Mammary epithelial cell (primary cell): ENCODE measurements around the gene LRRC59.

Experiments used
- EZH2 ChIP-seq: IDR thresholded peaks from 2 replicates; pipeline ENCODE4 v1.6.1; 2012; ENCODE audit warnings: low read length, inconsistent platforms, borderline replicate concordance
- TF ChIP-seq, protein P1 (sequence below), 2 donors: IDR thresholded peaks in 1 of 2; conservative IDR thresholded peaks in 1 of 2; 2 replicates each; pipeline ENCODE4 v1.5.1; 2011 to 2012; ENCODE audit warnings: inconsistent platforms in 2 of 2, low read length in 2 of 2, mild to moderate bottlenecking in 2 of 2, control low read depth in 1 of 2, low read depth in 1 of 2; ENCODE audit not compliant: insufficient read depth in 1 of 2; ENCODE audit errors: extremely low read depth in 1 of 2

DNA sequence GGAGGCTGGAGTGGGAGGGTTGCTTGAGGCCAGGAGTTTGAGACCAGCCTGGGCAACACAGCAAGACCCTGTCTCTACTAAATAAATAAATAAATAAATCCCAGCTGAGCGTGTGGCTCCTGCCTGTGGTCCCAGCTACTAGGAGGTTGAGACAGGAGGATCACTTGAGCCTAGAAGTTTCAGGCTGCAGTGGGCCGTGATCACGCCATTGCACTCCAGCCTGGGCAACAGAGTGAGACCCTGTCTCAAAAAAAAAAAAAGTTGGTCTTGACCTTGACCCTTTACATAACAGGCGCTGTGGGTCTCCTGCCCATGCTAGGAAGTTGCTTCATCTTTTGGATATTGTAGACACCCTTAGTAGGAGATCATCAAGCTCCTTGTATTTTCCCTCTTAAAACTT is 40.1 kb upstream of the LRRC59 start:
- TF ChIP-seq, protein P1, sequence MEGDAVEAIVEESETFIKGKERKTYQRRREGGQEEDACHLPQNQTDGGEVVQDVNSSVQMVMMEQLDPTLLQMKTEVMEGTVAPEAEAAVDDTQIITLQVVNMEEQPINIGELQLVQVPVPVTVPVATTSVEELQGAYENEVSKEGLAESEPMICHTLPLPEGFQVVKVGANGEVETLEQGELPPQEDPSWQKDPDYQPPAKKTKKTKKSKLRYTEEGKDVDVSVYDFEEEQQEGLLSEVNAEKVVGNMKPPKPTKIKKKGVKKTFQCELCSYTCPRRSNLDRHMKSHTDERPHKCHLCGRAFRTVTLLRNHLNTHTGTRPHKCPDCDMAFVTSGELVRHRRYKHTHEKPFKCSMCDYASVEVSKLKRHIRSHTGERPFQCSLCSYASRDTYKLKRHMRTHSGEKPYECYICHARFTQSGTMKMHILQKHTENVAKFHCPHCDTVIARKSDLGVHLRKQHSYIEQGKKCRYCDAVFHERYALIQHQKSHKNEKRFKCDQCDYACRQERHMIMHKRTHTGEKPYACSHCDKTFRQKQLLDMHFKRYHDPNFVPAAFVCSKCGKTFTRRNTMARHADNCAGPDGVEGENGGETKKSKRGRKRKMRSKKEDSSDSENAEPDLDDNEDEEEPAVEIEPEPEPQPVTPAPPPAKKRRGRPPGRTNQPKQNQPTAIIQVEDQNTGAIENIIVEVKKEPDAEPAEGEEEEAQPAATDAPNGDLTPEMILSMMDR (conservative IDR thresholded peaks at IDR 0.05 in 1 of 2, IDR thresholded peaks at IDR 0.05 in 1 of 2; ENCODE audit: extremely low read depth in 1 of 2, insufficient read depth in 1 of 2, low read depth in 1 of 2, low read length in 2 of 2) = no peak
- no peak for TF ChIP-seq EZH2
